ENCODE data around the gene CKMT2. TPM values are rescaled to one million over a fixed set of nuclear protein-coding genes. Genes with fewer than 3 reads are reported as not detected.

Gene CKMT2
- total RNA-seq, 1 donor from 2014 or later = 0.18 TPM

DNA sequence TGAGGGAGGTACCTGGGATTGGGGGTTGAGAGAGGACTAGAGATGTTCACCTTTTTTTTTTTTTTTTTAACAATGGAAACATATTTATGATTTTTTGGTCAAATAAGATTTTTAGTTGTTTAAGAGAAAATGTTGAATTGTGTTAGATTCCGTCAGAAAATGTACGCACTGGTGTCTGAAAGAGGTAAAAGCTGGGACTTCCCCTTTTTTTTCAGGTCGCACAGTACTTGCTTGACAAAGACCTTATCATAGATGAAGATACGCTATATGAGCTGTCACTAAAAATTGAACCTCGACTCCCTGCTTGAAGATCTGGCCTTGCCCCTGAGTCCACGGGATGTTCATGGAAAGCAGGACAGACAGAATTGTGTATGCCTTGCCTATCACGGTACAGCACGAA is 7.7 kb upstream of the CKMT2 start:
- TF ChIP-seq, protein P1, sequence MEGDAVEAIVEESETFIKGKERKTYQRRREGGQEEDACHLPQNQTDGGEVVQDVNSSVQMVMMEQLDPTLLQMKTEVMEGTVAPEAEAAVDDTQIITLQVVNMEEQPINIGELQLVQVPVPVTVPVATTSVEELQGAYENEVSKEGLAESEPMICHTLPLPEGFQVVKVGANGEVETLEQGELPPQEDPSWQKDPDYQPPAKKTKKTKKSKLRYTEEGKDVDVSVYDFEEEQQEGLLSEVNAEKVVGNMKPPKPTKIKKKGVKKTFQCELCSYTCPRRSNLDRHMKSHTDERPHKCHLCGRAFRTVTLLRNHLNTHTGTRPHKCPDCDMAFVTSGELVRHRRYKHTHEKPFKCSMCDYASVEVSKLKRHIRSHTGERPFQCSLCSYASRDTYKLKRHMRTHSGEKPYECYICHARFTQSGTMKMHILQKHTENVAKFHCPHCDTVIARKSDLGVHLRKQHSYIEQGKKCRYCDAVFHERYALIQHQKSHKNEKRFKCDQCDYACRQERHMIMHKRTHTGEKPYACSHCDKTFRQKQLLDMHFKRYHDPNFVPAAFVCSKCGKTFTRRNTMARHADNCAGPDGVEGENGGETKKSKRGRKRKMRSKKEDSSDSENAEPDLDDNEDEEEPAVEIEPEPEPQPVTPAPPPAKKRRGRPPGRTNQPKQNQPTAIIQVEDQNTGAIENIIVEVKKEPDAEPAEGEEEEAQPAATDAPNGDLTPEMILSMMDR (IDR thresholded peaks at IDR 0.05; ENCODE audit: unreplicated experiment) = no peak
- no peaks in the 10 kb centered on the region for H3K36me3 Mint-ChIP-seq (ENCODE audit: low read depth, unreplicated experiment)
- no peak for DNase-seq (ENCODE audit: low spot score)
- H3K4me3 Mint-ChIP-seq (ENCODE audit: unreplicated experiment) = no peak overlapping the region
- H3K27me3 Mint-ChIP-seq (ENCODE audit: unreplicated experiment) = no peaks in the 10 kb centered on the region
- no peaks in the 10 kb centered on the region for H3K4me1 Mint-ChIP-seq (ENCODE audit: unreplicated experiment)
- no peaks in the 10 kb centered on the region for H3K9me3 Mint-ChIP-seq (ENCODE audit: unreplicated experiment)
- no peak overlapping the region for H3K27ac Mint-ChIP-seq (ENCODE audit: unreplicated experiment)

GRCh38 chr5:81226286-81226685 is 6.8 kb upstream of the CKMT2 start:
- H3K27ac Mint-ChIP-seq (ENCODE audit: unreplicated experiment) = no peak overlapping the region
- no peak for DNase-seq (ENCODE audit: low spot score)
- no peaks in the 10 kb centered on the region for H3K4me1 Mint-ChIP-seq (ENCODE audit: unreplicated experiment)
- no peaks in the 10 kb centered on the region for H3K9me3 Mint-ChIP-seq (ENCODE audit: unreplicated experiment)
- TF ChIP-seq, protein P1 (IDR thresholded peaks at IDR 0.05; ENCODE audit: unreplicated experiment) = no peak
- no peaks in the 10 kb centered on the region for H3K27me3 Mint-ChIP-seq (ENCODE audit: unreplicated experiment)
- H3K4me3 Mint-ChIP-seq (ENCODE audit: unreplicated experiment) = no peak overlapping the region
- H3K36me3 Mint-ChIP-seq (ENCODE audit: low read depth, unreplicated experiment) = no peaks in the 10 kb centered on the region

- H3K4me1 Mint-ChIP-seq (ENCODE audit: unreplicated experiment) = no peaks in the 10 kb centered on the region
These were observed 6.2 kb upstream of the CKMT2 start for GRCh38 chr5:81226949-81227348.

GRCh38 chr5:81228084-81228483 is 5.0 kb upstream of the CKMT2 start:
- Mint-ChIP-seq H3K9me3 (ENCODE audit: unreplicated experiment) (no peaks in the 10 kb centered on the region), H3K27ac (ENCODE audit: unreplicated experiment) (no peak overlapping the region), H3K4me3 (ENCODE audit: unreplicated experiment) (no peak overlapping the region), H3K27me3 (ENCODE audit: unreplicated experiment) (no peaks in the 10 kb centered on the region), H3K4me1 (ENCODE audit: unreplicated experiment) (no peaks in the 10 kb centered on the region), H3K36me3 (ENCODE audit: low read depth, unreplicated experiment) (no peaks in the 10 kb centered on the region)
- no peak for DNase-seq (ENCODE audit: low spot score)
- TF ChIP-seq, protein P1 (IDR thresholded peaks at IDR 0.05; ENCODE audit: unreplicated experiment) = no peak

More at GRCh38 chr5:81226949-81227348, 6.2 kb upstream of the CKMT2 start:
- H3K4me3 Mint-ChIP-seq (ENCODE audit: unreplicated experiment) = no peak overlapping the region
- TF ChIP-seq, protein P1 (IDR thresholded peaks at IDR 0.05; ENCODE audit: unreplicated experiment) = no peak
- H3K9me3 Mint-ChIP-seq (ENCODE audit: unreplicated experiment) = no peaks in the 10 kb centered on the region
- no peak for DNase-seq (ENCODE audit: low spot score)
- H3K36me3 Mint-ChIP-seq (ENCODE audit: low read depth, unreplicated experiment) = no peaks in the 10 kb centered on the region
- H3K27ac Mint-ChIP-seq (ENCODE audit: unreplicated experiment) = no peak overlapping the region
- no peaks in the 10 kb centered on the region for H3K27me3 Mint-ChIP-seq (ENCODE audit: unreplicated experiment)

DNA sequence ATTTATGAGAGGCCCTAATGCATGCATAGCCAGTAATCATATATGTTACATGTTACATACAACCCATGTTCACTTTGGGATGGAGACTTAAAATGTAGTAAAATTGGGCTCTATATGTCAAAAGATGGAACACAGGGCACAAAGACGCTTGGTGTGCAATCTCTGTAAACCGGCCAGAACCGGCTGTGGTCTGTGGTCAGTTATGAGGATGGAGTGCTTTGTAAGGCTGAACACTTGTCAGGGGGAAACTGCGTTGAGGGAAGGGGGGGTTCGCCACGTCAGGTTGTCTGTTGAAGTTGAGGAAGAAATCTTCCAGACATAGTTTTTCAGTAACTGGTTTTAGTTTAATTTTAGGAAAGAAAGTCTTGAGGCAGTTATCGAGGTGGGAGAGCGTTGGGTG is 2.7 kb upstream of the CKMT2 start:
- H3K4me1 Mint-ChIP-seq (ENCODE audit: unreplicated experiment) = peaks cover 13% of the 10 kb centered on the region
- no peak overlapping the region for H3K27ac Mint-ChIP-seq (ENCODE audit: unreplicated experiment)
- no peak for DNase-seq (ENCODE audit: low spot score)
- H3K36me3 Mint-ChIP-seq (ENCODE audit: low read depth, unreplicated experiment) = no peaks in the 10 kb centered on the region
- peaks cover 3% of the 10 kb centered on the region for H3K27me3 Mint-ChIP-seq (ENCODE audit: unreplicated experiment)
- TF ChIP-seq, protein P1 (IDR thresholded peaks at IDR 0.05; ENCODE audit: unreplicated experiment) = no peak
- no peak overlapping the region for H3K4me3 Mint-ChIP-seq (ENCODE audit: unreplicated experiment)
- no peaks in the 10 kb centered on the region for H3K9me3 Mint-ChIP-seq (ENCODE audit: unreplicated experiment)
